ENCODE data around the gene CADM2.

CADM2 gene

GRCh38 chr3:85208650-85209049 lies 249.9 kb downstream of the CADM2 start:
- no peak for DNase-seq

GRCh38 chr3:85210540-85210939 lies 251.8 kb downstream of the CADM2 start:
- no peak for DNase-seq

GRCh38 chr3:85228966-85229365 lies 270.2 kb downstream of the CADM2 start:
- DNase-seq: no peak

DNA sequence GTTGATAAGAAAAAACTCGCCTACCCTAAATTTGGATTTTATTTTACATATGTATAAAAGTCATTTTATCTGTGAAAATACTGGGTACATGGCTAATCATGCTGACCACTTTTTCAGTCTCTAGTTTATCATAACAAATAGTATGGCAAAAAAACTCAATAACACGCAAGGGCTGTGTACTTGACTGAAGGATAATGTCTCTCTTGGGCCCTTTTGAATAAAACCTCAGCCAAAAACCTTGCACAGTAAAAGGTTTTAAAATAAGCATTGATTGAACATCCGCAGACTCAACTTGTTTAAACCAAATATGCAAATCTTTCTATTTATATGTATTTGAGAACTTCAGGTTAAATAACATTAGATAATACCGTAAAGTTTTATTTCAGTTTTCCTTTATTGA lies 285.3 kb downstream of the CADM2 start:
- no peak for DNase-seq

- no peak for DNase-seq
These were observed 285.7 kb downstream of the CADM2 start for GRCh38 chr3:85244519-85244918.

DNA sequence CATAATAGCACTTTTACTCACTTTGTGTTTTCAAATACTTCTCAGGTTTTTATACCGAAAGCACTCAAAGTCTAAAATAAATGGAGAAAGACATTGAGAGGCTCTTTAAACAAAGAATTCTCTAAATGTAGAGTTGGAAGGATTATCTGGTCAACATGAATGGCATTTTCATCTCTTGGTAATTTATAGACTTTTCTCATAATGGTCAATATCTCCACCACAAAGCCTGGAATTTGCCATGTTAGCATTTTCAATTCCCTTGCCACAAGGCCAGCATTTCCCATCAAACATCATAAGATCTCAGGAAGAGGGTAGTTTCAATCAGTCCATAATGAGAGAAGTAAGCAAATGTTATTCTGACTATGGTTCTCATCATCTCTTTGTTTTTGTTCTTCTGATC lies 293.0 kb downstream of the CADM2 start:
- DNase-seq: no peak

GRCh38 chr3:85252686-85253085 lies 293.9 kb downstream of the CADM2 start:
- no peak for DNase-seq

DNA sequence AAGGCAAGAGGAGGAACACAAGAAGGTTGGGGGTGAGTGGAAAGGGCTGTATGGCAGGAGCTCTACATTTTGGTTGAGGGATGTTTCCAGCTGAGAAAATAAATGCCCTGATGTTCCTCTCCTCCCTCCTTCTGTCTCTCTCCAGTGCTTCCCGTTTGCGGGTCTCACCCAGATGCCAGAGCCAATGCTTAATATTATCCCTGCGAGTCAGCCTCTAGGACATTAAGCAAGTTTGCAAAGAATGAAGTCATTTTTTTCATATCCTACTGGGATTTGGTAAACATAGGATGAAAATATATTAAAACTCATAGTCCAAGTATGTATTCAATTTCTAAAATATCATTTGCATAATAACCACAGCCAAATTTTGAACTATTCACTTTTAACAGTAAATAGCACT lies 295.9 kb downstream of the CADM2 start:
- DNase-seq: no peak

DNA sequence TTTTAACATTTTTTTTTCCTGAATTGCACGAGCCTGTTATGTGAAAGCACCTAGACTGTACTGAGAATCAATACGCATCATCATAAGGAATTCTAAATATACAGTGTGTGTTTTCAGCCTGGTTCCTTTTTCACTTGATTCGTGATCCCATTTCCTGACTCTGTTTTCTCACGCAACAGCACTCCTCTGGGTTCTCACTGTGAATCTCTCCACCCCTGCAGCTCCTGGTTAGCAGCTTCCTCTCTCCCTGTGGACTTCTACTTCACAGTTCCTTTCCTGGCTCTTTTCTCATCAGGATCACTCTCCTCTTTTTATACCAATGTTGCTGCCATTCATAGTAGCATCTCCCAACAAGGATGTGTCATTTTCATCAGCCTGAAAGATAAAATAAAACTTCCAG lies 297.2 kb downstream of the CADM2 start:
- DNase-seq: no peak

DNA sequence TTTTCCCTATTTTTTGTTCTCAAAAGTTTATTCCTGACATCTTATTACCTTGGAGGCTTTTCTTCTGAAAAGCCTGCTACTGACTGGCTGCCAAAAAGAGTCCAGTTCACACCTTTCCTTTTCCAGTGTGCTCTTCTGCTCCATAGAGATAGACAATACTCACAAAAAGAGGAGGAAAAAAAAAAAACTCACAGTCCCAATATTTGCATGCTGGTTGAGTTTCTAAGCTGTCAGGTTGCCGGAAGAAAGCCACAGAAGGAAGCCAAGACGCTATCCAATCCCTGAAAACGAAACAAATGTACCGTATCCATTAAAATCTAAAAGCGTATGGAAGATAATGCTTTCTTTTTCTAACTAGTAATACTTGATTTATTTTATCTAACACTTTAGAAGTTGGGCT lies 299.5 kb downstream of the CADM2 start:
- no peak for DNase-seq

GRCh38 chr3:85258819-85259218 lies 300.0 kb downstream of the CADM2 start:
- DNase-seq: no peak

DNA sequence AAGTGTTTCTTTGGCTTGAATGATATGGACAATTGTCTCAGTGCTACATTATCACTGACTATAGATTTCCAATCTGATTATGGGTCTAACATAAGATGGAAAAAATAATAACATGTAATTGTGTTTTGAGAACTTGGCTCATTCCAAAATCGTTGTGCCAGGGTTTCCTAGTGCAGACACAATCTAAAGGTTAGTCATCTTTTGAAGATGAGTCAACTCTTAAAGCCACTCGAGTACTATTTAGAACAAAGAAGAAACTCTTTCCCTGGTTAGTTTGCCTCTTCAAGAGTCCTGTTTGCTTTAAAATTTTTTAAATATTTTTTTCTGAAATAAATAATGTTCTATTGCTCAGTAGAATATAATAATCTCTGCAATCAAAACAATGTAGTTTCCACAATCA lies 301.0 kb downstream of the CADM2 start:
- DNase-seq: no peak

DNA sequence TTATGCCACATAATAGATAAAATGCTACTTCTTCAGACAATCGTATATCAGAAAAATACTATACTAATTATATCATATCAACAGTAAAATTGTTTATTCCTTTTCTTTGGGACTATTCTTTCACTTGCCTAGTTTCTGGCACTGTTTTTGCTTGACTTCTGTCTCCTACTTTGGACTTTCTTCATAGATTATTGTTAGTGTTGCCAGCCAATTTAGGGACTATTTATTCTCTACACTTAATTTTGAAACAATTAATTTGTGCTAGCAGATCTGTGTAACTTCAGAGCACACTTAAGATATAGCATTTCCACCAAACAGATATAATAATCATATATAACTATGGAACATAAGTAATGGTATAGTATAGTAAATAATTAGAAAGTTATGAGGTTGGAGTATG lies 305.6 kb downstream of the CADM2 start:
- no peak for DNase-seq

DNA sequence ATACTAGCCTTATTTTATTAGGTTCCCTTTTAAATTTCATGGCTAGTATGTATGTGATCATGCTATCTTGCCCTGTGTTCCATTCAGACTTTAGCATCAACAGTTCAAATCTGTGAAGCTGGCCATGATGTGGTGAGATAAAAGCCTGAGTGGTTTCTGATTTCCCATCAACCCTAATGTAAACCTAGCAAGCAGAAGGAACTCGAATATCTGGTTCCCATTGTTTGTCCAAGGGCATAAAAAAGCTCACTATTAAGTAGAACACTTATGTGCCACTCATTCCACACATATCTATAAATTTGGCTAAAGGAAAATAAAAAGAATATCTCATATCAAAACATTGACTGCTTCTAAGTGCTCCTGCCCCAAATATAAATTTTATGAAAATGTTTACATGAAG lies 311.7 kb downstream of the CADM2 start:
- no peak for DNase-seq

- no peak for DNase-seq
These were observed 313.1 kb downstream of the CADM2 start for GRCh38 chr3:85271911-85272310.

- DNase-seq: no peak
These were observed 329.5 kb downstream of the CADM2 start for GRCh38 chr3:85288257-85288656.

DNA sequence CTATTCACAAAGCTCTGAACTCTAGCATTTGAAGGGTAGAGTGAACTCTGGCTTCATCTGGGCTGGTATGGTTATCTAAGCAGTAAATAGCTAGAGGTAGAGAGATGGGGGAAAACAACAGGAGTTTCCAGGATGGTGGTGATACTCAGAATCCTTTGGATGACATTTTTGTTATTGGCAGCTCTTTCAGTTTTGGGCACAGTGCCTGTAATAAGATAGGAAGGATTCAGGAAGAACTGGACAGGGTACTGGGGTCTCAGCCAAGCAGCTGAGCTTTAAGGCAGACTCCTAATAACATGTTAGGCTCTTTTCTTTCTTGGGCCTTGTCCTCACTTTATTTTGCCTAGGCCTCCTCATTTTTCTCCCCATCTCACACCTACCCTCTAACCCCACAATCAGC lies 338.5 kb downstream of the CADM2 start:
- DNase-seq: no peak

DNA sequence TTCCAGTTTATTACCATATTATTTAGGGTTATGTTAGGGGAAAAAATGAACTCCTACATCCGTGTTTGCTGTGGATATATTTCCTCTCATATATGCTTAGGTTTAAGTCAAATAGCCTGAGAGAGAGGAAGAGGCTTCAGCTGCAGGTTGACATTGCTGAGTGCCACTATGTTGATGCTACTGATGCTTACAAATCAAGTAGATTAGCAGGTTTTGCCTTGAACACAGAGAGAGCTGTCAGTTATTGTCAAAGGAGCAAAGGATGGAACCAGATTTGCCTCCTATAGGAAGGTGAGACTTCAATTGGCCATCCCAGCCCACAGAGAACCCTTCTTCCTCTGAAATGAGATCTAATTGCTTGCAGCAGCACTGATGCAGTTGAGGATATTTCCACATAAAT lies 339.2 kb downstream of the CADM2 start:
- DNase-seq: no peak

- no peak for DNase-seq
These were observed 344.4 kb downstream of the CADM2 start for GRCh38 chr3:85303156-85303555.

- no peak for DNase-seq
These were observed 345.7 kb downstream of the CADM2 start for GRCh38 chr3:85304360-85304964.

DNA sequence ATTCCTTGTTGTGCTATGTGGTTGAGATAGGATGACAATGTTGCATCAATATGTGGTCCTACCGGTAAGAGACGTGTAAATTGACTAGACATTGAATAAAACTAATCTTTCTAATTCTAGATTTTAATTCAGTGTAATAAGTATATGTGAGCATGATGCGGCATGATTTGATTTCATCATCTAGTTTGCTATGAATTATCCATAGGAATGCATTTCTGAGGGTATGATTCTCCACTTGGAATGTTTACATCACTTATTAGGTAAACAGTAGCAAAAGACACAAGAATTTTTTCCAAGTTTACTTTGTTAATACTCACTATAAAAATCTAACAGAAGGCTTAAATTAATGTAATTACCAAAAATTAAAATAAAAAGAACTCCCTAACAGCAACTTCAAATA lies 353.5 kb downstream of the CADM2 start:
- DNase-seq: no peak

- no peak for DNase-seq
These were observed 354.6 kb downstream of the CADM2 start for GRCh38 chr3:85313380-85313779.

DNA sequence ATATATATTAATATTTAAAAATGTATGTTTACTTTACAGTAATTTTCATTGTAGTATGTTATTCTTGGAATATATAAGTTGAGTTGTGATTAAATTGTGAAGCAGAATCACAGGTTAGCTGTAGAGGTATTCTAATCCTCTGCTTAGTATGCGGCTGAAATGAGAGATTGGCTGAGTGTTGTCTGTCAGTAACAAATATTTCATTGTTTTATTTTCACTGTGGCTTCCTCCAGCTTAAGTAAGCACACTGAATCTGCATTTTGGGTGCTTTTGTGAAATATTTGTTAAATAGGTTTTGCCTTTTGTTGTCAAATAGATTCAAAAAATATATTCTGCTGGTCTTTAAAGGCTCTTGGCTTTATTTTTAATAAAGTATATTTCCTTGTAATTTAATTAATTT lies 357.5 kb downstream of the CADM2 start:
- DNase-seq: no peak

DNA sequence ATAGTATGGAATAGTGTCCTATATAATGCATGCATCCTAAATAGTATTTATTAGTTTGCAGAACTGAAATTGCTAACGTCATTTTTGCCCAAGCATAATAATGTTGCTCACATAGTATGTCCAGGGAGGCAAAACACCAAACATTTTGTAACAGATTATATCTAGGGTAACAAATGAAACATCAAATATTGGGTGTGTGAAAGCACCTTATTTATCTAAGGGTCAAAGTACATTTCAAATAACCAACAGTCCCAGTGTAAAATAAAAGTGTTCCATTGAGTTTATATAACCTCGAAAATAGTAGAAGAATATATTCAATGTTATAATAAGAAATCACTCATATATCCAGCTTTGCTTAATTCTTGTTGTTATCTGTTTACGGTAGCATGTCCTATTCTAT lies 363.1 kb downstream of the CADM2 start:
- no peak for DNase-seq

- no peak for DNase-seq
These were observed 371.3 kb downstream of the CADM2 start for GRCh38 chr3:85330071-85330470.

DNA sequence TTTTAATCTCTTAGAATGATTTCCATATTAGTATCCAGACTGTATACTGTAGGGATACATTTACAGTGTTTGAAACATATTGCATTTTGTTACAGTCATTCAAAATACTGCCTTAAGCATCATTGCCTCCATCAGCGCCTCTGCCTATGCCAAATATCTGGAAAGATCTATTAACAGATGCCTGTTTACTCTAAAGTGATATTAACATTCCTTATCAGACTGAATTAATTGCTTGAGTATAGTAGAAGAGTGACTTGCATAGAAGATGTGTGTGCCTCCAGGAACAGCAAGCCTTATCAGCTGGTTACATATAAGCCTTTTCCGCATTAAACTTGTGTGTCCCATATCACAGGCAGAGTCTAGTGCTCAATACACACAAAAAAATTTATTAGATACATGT lies 379.1 kb downstream of the CADM2 start:
- no peak for DNase-seq

All from SIG-M5 (cell line).